ENCODE measurements around the gene GGNBP2.

The GGNBP2 gene

DNA sequence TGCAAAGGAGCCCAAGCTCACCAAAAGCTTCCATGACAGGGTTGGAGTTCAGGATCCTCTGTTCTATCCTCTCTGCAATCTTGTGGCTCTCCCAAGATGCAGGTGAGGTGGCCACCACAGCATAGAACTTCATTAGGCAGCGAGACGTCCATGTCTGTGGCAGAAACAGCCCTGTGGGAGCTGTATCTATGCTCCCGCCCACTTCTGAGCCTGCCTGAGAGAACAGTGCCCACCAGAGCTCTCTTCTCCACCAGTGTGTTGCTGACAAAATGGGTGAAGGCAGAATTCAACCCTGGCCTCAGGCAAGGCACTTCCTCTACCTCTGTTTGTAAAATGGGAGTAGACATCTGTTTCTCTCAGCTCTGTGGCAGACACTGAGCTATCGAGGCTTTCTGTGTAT is 28.9 kb upstream of the GGNBP2 start:
- no peak for DNase-seq

DNA sequence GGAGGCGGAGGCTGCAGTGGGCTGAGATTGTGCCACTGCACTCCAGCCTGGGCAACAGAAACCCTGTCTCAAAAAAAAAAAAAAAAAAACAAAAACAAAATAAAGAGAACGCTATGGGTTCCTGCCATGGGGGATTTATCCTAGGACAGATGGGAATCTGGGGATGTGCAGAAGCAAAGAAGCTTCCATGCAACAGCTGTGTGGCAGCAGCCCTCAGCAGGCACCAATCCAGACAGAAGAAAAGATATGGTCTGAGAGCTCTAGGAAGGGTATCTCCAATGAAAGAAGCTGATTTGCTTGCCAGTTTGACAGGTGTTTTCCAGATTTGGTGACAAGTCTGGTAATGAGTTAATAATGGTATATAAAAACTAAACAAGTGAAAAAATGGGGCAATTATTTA is 21.6 kb upstream of the GGNBP2 start:
- DNase-seq = no peak

DNA sequence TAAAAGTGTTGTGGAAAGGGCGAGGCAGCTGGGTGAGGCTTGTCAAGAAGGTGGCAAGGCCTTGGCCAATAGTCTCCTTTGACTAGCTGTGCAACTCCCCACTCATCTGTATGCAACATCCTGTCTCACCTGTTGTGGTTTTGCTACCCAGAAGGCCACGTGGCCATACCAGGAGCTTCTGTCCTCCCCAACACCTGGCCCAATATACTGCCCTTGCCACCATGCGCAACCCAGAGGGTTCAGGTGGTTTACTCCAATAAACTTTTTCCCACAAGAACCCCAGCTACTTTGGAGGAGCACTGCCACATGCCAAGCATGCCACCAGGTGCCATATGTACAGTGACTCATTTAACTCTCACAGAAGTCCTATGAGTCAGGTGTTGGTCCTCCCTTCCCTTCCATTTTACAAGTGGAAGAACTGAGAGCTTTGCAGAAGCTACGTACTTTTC is 20.3 kb upstream of the GGNBP2 start:
- no peak for DNase-seq

DNA sequence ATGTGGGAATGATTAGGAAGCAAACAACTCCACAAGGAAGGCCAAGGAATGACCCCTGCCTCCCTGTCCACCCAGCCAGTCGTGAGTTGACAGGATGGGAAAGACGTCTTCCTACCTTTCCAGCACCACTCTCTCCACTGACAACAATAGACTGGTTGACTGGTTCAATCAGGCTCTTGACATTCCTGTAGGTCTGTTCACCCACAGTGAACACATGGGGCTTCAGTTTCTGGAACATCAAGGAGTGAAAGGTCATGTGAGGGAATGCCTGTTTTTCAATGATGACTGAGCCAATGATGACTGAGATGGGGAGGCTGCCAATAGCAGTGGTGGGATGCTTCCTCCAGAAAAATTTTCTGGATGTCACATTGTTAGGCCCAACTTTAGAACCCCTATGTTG is 19.6 kb upstream of the GGNBP2 start:
- no peak for DNase-seq

DNA sequence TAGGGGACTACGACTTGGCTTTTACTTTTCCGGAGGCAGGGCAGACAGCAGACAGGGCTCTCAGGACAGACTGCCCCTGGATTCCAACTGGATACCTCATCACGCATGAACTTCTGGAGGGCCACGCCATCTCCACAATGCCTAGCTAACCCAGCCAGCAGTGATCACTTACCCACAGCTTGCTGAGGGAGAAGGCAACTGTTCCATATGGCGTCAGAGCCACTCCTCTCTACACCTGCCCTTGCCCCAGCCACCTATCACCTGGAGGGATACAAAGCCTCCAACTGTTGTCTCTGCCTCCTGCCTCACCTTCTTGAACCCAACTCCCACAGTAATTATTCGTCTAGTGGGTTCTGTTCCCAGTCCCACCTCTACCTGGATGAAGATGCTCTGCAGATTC is 18.8 kb upstream of the GGNBP2 start:
- DNase-seq = no peak

DNA sequence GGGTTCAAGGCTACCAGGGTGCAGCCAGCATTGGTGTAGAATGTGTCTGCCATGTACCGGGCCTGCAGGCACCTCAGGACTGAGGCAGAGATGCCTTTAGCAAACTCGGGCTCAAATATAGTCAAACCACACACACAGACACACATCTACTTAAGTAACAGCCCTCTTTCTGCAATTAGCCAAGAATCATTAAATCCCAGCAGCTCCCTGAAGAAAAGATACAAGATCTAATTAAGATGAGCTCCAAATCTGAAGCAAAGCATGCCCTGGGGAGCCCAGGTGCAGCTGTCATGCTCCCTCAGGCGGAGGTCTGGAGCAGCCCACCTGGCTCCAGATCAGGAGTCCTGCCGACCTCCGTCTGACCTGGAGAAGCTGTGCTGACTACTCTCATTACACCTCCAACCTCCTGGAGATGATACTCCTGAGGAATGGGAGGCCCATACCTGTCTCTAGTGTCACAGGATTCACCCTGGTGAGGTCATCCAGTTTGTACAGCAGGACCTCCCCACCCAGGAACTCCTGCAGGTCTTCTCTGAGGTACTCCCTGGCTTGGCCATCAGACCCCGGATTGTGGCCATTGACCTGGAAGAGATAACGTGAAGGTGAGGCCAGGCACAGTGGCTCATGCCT is 17.0 kb upstream of the GGNBP2 start:
- no peak for DNase-seq

DNA sequence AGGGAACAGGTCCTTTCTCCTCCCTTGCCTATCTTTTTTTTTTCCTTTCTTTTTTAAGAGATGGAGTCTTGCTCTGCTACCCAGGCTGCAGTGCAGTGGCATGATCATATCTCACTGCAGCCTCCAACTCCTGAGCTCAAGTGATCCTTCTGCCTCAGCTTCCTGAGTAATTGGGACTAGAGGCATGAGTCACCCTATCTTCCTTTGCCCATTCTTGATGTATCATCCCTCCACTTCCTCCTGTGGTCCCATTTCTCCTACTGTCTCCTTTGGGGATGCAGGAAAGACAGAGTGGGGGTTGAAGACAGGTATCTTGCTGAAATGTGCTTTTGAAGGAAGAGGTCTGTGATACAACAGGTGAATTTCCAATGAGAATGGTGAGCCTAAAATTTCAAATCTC is 15.6 kb upstream of the GGNBP2 start:
- no peak for DNase-seq

DNA sequence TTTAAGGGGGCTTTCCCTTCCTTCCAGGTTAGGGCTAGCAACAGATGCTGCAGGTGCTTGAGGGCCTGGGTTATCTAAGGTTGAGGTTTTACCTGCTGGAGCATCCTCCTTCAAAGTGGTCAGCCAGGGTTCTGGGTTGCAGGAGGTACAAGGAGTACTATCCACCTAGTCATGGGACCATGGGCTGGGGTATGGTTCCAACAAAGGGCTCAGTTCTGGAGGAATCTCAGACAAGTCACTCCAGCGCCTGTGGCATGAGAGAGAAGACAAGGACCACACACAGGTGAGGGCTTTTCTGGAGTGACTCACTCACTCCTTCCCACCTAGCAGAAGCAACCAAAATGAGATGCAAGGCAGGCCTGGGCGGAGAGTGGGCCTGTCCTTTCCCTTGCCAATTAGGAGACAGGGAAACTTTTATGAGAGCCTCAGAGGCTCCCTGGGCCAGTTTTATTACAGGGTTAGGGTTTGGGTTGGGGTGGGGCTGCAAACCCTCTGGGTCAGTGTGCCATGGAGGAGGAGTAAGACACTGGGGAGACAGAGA is 12.2 kb upstream of the GGNBP2 start:
- DNase-seq = no peak

DNA sequence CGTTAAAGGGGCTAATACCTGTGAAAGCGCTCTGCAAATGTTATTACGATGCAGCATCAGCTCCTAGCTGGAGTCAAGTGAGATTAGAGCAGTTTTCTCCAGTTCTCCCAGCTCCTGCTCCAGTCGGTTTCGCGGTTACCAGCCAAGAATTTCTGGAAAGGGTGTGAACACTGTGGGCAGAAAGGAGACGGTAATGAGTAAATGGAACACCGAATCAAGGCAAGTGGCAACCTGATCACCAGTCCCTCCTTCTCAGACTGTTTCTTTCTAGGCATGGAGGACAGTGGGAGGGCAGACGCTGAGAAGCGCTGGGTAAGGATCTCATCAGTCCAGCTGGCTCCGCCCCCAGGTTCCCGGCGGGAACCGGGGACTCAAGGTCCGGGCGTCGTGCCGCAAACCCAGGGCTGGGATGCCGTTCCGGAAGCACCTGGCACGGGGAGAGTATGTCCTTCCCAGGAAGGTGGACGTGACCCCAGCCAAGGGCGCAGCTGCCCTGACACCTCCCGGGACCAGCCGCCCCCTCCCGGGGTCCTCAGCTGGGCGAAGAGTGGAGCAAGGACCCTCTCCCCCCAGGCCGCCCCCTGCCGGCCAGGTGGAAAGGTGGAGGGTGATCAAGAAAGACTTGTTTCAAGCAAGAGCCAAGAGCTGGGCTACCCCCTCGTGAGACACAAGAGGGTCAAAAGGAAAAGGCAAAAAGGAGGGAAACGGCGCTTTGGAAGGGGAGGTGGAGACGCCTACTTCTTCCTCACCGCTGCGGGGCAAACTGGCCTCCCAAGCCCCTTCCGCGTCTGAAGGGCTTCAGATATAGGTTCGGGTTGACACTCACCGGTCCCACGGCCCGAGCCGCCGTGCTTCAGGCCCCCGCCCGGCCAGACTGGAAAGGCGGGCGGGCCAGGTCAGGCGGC is 10.5 kb upstream of the GGNBP2 start:
- DNase-seq = peak; percentile 42

DNA sequence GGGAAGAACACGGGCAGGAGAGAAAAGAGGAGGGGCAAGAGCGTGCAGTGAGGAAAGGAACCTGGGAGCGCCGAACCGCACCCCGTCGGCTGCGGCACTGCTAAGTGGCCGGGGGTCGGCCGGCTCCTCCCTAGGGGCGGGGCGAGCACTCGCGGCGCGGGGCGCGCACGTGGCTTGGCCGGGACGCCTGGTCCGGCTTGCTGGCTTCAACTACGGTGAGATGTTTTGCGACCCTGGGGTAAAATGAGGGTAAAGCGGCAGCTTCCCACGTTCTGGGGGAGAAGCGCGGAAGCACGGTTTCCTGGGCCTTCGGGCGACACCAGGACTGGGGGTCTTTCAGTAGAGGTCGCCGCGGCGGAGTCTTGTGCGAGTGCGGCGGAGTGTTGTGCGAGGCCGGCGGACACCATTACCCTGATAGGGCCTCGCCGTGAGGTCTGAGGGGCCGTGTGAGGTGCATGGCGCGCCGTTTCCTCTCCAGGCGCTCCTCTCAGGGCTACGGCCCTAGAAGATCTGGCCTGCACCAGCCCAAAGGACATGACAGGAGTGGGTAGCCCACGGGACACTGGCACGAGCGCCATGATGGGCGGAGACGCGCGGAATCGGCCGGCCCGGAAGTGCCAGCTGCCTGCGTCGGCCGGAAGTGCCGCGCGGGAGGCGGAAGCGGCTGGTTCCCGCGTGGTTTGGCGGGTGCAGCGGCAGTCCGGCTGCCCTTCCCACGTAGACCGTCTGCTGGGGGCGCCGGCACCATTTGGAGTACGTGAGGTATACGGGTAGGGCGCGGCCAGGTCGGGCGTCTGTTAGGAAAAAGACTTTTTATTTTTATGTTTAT is 9.7 kb upstream of the GGNBP2 start, which contains the start of the genes MYO19 and PIGW:
MYO19 (minus strand) TSS at position 29 of the 829 bp plus-strand sequence. CDS start 2,330 bp downstream, outside the sequence.
PIGW (plus strand) TSS at position 148 of the 829 bp plus-strand sequence. CDS start 2,115 bp downstream, outside the sequence.
- DNase-seq = peak; percentile 80

DNA sequence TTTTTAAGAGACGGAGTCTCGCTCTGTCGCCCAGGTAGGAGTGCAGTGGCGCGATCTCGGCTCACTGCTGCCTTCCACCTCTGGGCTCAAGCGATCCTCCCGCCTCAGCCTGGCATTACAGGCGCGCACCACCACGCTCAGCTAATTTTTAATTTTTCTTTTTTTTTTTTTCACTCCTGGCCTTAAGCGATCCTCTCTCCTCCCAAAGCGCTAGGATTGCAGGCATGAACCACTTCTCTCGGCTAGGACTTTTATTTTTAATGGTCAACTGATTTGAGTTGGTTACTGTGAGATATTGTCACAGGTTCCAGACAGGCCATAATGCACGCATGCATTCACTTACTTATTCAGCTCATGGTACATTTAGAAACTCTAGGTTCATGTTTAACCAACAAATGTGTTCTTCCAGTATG is 9.0 kb upstream of the GGNBP2 start:
- DNase-seq = no peak

DNA sequence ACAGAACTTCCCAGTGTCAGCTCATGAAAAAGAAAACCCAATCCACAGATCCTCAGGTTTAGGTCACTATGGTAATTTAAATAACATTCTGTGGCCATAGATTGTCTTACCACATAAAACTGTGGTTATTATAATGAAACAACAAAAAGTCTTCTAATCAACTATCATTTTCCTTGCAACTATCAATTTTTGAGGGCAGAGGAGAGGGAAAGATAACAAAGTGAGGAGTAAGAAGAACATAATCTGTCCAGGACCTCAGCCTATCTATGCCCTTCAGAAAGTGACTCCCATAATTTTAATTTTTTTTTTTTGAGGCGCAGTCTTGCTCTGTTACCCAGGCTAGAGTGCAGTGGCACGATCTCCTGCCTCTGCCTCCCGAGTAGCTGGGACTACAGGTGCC is 4.0 kb upstream of the GGNBP2 start:
- DNase-seq = no peak

DNA sequence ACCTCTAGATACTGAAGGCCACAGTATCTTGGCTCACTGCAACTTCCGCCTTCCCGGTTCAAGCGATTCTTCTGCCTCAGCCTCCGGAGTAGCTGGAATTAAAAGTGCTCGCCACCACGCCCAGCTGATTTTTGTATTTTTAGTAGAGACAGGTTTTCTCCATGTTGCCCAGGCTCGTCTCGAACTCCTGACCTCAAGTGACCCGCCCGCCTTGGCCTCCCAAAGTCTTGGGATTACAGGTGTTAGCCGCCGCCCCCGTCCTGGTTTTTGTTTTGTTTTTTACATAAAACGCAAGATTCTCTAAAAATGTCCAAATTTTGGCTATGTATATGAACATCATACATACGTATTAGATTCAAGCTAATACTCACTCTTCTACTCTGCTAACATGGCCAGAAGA is 2.0 kb upstream of the GGNBP2 start:
- no peak for DNase-seq

DNA sequence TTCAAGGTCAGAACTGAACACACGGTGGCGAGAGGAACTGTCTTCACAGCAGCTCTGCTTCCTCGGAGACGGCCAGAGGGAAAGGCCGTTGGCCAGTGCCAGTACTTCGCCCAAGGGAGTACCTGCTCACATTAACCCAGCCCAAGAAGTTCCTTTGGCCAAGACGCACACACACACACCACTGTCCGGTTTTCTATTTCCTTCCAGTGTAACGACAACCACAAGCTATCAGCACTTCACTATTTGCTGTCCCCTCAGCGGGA is 744 bp upstream of the GGNBP2 start:
- DNase-seq = no peak

DNA sequence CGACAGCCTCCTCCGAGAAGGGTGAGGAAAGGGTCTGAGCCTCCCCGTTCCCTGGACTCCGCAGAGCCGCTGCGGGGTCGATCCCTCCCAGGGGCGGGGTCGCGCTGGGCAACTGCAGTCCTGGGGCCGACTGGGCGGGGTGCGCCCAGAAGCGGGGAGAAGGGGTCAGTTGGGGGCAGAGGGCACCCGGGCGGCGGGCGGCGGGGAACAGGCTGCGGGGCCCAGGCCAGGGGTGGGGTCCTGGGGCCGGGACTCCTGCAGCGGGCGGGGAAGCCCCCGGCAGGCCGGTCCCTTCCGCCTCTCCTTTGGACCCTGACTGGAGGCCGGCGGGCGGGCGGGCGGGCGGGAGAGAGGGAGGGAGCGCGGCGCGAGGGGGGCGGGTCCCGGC is 352 bp downstream of the GGNBP2 start:
- no peak for DNase-seq

DNA sequence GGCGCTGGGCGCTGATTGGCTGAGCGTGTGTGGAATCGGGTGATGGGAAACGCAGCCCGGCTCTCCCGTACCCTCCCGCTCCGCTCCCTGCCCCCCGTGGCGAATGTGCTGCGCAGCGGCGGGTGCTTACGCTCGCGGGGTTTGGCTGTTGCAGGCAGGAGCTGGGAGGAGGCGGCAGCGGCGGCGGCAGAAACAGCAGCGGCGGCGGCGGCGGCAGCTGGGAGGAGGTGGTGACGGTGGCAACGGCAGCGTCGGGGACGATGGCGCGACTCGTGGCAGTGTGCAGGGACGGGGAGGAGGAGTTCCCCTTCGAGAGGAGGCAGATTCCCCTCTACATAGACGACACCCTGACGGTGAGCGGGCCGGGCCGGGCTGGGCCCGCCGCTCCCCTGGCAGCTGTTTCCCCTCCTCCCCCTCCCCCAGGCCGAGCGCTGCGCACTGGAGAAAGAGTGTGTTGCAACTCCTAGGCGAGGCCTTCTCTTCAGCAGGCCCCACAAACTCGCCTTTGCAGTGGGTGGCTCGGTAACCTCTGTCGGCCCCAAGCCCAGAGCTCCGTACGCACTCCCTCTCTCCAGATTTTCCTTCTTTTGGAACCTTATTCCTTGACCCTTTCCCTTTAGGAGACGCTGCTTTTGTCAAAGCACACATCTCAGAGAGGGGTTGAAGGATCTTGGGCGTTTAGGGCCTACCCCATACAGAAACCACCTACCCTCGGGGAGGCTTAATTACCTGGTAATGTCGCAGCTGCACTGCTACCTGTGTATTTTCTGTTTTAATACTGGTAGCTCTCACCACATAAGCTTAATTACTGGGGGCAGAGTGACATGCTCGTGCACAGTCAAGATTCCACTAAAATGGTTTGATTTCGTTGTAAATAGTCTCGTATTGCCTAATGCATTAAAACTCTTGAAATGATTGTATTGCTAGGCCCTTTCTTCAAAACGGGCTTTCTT is 1.0 kb downstream of the GGNBP2 start:
- DNase-seq = peak; percentile 88

DNA sequence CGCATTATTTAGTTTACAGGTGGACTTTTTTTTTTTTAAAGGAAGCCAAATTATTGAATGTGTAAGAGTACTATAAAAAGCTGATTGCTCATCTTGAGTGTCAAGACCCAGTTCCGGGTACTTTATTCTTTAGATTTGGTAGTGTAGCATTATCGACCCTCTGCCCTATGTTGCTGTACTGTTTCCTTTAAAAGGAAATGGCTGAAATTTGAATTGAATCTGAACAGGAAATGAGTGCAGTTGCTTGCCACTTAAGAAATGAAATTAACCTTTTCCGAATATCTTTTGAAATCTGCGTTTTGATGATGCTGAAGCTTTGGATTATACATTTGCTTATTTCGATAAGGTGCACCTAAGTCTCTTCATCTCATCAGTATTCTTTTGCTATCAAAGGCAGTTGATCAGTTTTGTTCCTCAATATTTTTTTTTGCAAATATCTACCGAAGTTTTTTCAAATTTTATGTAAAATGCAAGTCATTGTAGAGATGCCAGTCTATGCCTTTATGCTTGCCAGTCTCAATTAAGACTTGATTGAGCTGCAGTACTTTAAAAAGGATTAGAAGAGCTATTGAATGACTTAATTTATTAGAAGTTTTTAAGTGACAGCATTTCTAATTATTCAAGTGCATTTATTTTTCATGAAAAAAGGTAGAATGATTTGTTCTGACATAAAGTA is 1.8 kb downstream of the GGNBP2 start:
- DNase-seq = no peak

DNA sequence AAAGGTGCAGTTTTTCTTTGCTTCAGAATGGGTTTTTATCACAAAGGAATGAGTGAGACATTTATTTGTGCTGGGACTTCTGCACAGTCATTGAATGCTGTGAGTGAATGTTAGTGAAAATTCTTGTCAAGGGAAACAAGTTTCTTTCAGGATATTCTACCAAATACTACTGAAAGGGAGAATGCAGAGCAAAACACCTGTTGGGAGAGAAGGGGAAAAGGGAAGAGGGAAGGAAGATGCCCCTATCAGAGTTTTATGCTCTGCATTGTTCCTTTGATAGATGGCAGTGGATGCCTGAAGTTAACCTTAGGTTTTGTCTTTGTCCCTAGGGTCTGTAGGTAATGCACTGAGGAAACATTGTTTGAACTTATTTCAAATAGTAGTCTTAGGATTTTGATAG is 3.1 kb downstream of the GGNBP2 start:
- no peak for DNase-seq

DNA sequence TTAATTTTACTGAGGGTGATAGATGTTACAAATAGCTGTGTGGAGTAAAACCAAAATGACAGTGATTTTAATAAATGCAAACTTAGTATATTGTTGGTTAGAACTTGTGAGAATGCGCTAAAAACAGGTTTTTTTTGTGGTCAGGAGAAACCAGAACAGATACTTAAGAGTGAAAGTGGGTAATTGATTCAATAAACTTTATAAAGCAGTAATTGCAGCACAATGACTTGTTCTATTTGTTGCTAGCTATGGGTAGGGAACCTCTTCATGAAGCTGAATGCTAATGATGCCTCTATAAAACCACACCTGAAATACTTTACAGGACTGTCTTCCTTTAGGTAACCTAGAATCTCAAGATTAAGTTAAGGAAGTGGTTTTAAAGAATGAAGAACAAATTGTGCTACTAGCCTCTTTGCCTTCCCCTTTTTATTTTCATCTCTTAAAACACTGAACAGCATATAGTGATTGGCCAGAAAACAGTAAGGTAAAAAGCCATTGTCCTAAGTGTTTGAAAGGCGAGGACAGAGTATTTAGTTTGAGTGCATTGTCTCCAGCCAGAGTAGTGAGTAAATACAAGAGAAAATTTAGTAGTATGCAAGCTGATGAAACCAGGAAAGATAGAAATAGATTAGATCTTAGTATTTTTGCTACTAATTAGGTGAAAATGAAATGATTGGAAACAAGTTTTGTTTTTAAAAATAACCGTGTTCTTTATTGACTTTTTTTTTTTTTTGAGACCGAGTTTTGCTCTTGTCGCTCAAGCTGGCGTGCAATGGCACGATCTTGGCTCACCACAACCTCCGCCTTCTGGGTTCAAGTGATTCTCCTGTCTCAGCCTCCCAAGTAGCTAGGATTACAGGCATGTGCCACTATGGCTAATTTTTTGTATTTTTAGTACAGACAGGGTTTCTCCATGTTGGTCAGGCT is 6.0 kb downstream of the GGNBP2 start:
- DNase-seq = no peak

DNA sequence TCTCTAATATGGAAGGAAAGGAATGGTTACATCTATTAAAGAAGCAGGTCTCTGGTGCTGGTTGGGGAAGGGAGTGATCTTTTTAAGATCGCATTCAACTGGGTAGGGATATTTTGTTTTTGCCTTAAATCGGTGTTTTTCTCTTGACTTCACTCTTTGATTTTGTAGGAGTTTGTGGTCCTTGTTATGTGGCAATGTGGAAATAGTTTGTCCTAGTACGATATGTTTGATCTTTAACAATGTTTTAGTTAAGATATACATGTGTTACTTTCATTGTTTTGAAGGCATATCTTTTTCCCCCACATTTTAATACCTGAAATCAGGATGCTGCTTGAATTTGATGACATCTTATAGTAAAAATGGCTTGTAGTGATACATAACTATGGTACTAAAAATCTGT is 8.7 kb downstream of the GGNBP2 start:
- no peak for DNase-seq

All from NK-92 treated with Interleukin-12 subunit alpha and Interleukin-12 subunit beta, amount 100 ng/mL, for 24 hours (cell line).